ENCODE measurements around the gene GPR31.

Gene GPR31

DNA sequence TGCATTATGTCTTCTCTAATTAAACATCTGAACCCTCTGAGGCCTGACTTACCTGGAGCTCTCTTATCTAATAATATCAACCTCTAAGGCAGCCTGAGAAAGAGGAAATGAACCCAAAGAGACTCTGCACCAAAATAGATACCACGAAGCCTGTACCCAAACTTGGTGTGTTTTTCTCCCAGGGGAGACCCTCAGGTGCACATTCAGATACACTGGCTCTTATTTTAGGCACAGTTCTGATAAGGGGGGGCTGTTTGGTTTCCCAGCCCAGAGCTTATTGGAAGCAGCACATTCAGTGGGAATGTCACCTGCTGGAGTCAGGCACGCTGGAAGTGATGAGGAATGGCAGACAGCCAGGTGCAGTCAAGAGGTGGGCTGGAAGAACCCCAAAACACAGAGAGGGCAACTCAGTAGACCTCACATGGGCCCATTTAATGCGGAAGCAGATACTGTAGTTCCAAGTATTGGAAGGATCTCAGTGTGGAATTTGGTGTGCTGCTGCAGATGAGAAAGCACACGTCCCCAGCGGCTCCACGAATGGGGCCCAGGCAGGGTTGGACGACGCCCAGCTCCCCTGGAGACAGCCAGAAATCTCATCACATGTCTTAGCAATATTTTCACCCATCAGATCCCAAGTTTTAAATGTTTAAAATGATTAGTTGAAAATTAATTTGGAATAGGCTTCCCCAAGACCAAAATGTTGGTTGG, 44.6 kb downstream of the GPR31 start:
- H3K9me3 ChIP-seq (ENCODE audit: control insufficient read depth in 5 of 5, low read length in 5 of 5), result no peaks in the 10 kb centered on the region
- H3K4me3 ChIP-seq (ENCODE audit: low read depth in 1 of 5, low read length in 5 of 5), result no peak overlapping the region
- no peaks in the 10 kb centered on the region for H3K36me3 ChIP-seq (ENCODE audit: control insufficient read depth in 5 of 5, insufficient read depth in 5 of 5, low read length in 5 of 5)
- peaks cover 6 to 20% (median 11%) of the 10 kb centered on the region in 5 donors for H3K27me3 ChIP-seq (ENCODE audit: control insufficient read depth in 5 of 5, insufficient read depth in 4 of 5, low read length in 5 of 5)
- H3K27ac ChIP-seq (ENCODE audit: low read depth, low read length), result no peak overlapping the region
- H3K4me1 ChIP-seq (ENCODE audit: control insufficient read depth in 5 of 5, insufficient read depth in 5 of 5, low read length in 5 of 5), result peaks cover 0 to 9% (median 8%) of the 10 kb centered on the region in 5 donors
- H3K9ac ChIP-seq (ENCODE audit: low read length in 5 of 5), result no peak overlapping the region

GRCh38 chr6:167112421-167112820, 45.4 kb downstream of the GPR31 start:
- Histone ChIP-seq H3K4me3 (ENCODE audit: low read depth in 1 of 5, low read length in 5 of 5) (no peak overlapping the region), H3K9ac (ENCODE audit: low read length in 5 of 5) (no peak overlapping the region), H3K27ac (ENCODE audit: low read depth, low read length) (no peak overlapping the region), H3K9me3 (ENCODE audit: control insufficient read depth in 5 of 5, low read length in 5 of 5) (no peaks in the 10 kb centered on the region), H3K27me3 (ENCODE audit: control insufficient read depth in 5 of 5, insufficient read depth in 4 of 5, low read length in 5 of 5) (peaks cover 6 to 20% (median 11%) of the 10 kb centered on the region in 5 donors), H3K4me1 (ENCODE audit: control insufficient read depth in 5 of 5, insufficient read depth in 5 of 5, low read length in 5 of 5) (peaks cover 0 to 9% (median 8%) of the 10 kb centered on the region in 5 donors), H3K36me3 (ENCODE audit: control insufficient read depth in 5 of 5, insufficient read depth in 5 of 5, low read length in 5 of 5) (no peaks in the 10 kb centered on the region)

DNA sequence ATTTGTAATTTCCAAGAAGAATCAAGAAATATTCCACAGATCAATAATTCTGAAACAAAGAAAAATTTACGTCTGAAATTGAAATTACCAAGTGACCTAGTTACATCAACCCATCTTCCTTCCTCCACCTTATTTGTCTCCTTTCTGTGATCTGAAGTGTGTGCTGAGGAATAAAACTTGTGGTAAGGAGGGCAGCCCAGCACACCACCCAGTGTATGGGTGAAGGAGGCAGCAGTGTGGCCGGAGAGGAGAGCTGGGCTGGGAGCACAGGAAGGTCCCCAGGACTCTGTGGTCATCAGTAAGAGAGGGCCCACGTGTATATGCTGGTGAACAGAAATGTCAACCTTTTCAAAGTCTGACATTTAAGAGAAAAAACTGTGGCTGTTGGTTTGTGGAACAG, 46.2 kb downstream of the GPR31 start:
- H3K27me3 ChIP-seq (ENCODE audit: control insufficient read depth in 5 of 5, insufficient read depth in 4 of 5, low read length in 5 of 5), result peaks cover 6 to 17% (median 9%) of the 10 kb centered on the region in 5 donors
- no peaks in the 10 kb centered on the region for H3K36me3 ChIP-seq (ENCODE audit: control insufficient read depth in 5 of 5, insufficient read depth in 5 of 5, low read length in 5 of 5)
- H3K9me3 ChIP-seq (ENCODE audit: control insufficient read depth in 5 of 5, low read length in 5 of 5), result no peaks in the 10 kb centered on the region
- H3K27ac ChIP-seq (ENCODE audit: low read depth, low read length), result no peak overlapping the region
- peaks cover 0 to 9% (median 8%) of the 10 kb centered on the region in 5 donors for H3K4me1 ChIP-seq (ENCODE audit: control insufficient read depth in 5 of 5, insufficient read depth in 5 of 5, low read length in 5 of 5)
- H3K4me3 ChIP-seq (ENCODE audit: low read depth in 1 of 5, low read length in 5 of 5), result no peak overlapping the region
- no peak overlapping the region for H3K9ac ChIP-seq (ENCODE audit: low read length in 5 of 5)

- Histone ChIP-seq H3K36me3 (ENCODE audit: control insufficient read depth in 5 of 5, insufficient read depth in 5 of 5, low read length in 5 of 5) (no peaks in the 10 kb centered on the region), H3K4me3 (ENCODE audit: low read depth in 1 of 5, low read length in 5 of 5) (no peak overlapping the region), H3K9me3 (ENCODE audit: control insufficient read depth in 5 of 5, low read length in 5 of 5) (no peaks in the 10 kb centered on the region), H3K27ac (ENCODE audit: low read depth, low read length) (no peak overlapping the region), H3K27me3 (ENCODE audit: control insufficient read depth in 5 of 5, insufficient read depth in 4 of 5, low read length in 5 of 5) (peaks cover 5 to 14% (median 6%) of the 10 kb centered on the region in 5 donors), H3K9ac (ENCODE audit: low read length in 5 of 5) (no peak overlapping the region), H3K4me1 (ENCODE audit: control insufficient read depth in 5 of 5, insufficient read depth in 5 of 5, low read length in 5 of 5) (no peaks in the 10 kb centered on the region)
Measured at GRCh38 chr6:167109651-167110050, 48.1 kb downstream of the GPR31 start.

DNA sequence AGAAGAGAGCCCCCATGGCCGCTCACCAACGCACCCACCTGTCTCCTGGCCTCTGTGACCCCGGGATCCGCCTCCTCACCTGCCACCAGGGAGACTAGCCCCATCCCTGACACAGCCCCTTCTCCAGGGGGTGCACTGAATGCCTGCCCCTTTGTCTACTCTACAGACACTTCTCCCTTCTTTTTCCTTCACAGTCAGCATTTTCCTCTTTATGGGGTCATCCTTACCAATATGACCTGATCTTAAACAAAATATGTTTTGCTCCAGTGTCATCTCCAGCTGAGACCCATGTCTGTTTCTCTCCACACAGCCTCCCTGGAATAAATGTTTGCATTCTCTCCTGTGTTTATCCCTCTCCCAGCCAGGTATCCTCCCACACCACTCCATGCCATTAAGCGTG, 49.5 kb downstream of the GPR31 start:
- H3K4me1 ChIP-seq (ENCODE audit: control insufficient read depth in 5 of 5, insufficient read depth in 5 of 5, low read length in 5 of 5), result no peaks in the 10 kb centered on the region
- H3K27ac ChIP-seq (ENCODE audit: low read depth, low read length), result no peak overlapping the region
- H3K27me3 ChIP-seq (ENCODE audit: control insufficient read depth in 5 of 5, insufficient read depth in 4 of 5, low read length in 5 of 5), result peaks cover 0 to 10% (median 5%) of the 10 kb centered on the region in 5 donors
- no peaks in the 10 kb centered on the region for H3K9me3 ChIP-seq (ENCODE audit: control insufficient read depth in 5 of 5, low read length in 5 of 5)
- H3K4me3 ChIP-seq (ENCODE audit: low read depth in 1 of 5, low read length in 5 of 5), result no peak overlapping the region
- H3K9ac ChIP-seq (ENCODE audit: low read length in 5 of 5), result no peak overlapping the region
- no peaks in the 10 kb centered on the region for H3K36me3 ChIP-seq (ENCODE audit: control insufficient read depth in 5 of 5, insufficient read depth in 5 of 5, low read length in 5 of 5)

DNA sequence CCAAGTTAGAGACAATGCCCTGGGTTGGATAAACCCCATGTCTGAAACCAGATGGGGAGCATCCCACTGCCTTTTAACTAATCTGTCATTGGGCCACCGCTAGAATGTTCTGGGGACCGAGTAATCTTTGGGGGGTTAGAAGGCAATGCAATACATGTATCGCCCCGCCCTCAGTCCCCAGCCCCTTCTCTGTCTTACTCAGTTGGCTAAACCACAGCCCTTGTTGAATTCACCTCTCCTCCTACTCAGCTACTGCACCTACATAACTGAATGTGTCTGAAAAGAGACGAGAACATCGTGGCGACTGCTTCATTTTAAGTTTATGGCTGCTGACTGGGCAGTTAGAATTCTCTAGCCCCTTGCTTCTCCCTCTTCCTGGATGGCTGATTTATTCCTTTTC, 50.0 kb downstream of the GPR31 start:
- no peak overlapping the region for H3K27ac ChIP-seq (ENCODE audit: low read depth, low read length)
- H3K9me3 ChIP-seq (ENCODE audit: control insufficient read depth in 5 of 5, low read length in 5 of 5), result no peaks in the 10 kb centered on the region
- H3K27me3 ChIP-seq (ENCODE audit: control insufficient read depth in 5 of 5, insufficient read depth in 4 of 5, low read length in 5 of 5), result peaks cover 0 to 6% (median 0%) of the 10 kb centered on the region in 5 donors
- H3K4me3 ChIP-seq (ENCODE audit: low read depth in 1 of 5, low read length in 5 of 5), result no peak overlapping the region
- H3K36me3 ChIP-seq (ENCODE audit: control insufficient read depth in 5 of 5, insufficient read depth in 5 of 5, low read length in 5 of 5), result no peaks in the 10 kb centered on the region
- no peaks in the 10 kb centered on the region for H3K4me1 ChIP-seq (ENCODE audit: control insufficient read depth in 5 of 5, insufficient read depth in 5 of 5, low read length in 5 of 5)
- no peak overlapping the region for H3K9ac ChIP-seq (ENCODE audit: low read length in 5 of 5)

DNA sequence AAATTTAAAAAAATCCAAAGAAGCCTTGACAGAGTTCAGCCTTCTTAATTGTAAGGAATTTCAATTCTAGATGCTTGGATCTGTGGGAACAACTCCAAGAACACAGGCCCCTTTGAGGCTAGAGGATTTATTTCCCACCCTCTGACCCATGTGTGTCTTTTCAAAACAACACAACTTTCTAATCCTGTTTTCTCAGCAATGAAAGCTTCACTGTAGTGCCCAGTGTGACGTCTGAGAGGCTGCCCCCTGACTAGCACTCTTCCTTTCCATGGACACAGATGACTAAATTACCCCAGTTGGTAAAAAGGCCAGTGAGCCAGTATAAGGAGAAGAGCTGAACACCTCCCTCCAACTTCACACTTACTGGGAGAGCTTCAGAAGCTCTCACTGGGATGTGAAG, 51.4 kb downstream of the GPR31 start:
- no peaks in the 10 kb centered on the region for H3K36me3 ChIP-seq (ENCODE audit: control insufficient read depth in 5 of 5, insufficient read depth in 5 of 5, low read length in 5 of 5)
- peaks cover 0 to 6% (median 0%) of the 10 kb centered on the region in 5 donors for H3K27me3 ChIP-seq (ENCODE audit: control insufficient read depth in 5 of 5, insufficient read depth in 4 of 5, low read length in 5 of 5)
- H3K9me3 ChIP-seq (ENCODE audit: control insufficient read depth in 5 of 5, low read length in 5 of 5), result no peaks in the 10 kb centered on the region
- H3K27ac ChIP-seq (ENCODE audit: low read depth, low read length), result no peak overlapping the region
- no peaks in the 10 kb centered on the region for H3K4me1 ChIP-seq (ENCODE audit: control insufficient read depth in 5 of 5, insufficient read depth in 5 of 5, low read length in 5 of 5)
- no peak overlapping the region for H3K4me3 ChIP-seq (ENCODE audit: low read depth in 1 of 5, low read length in 5 of 5)
- H3K9ac ChIP-seq (ENCODE audit: low read length in 5 of 5), result no peak overlapping the region
